ENCODE measurements around the gene PFKFB3.

PFKFB3 gene

GRCh38 chr10:6221192-6221940 lies 18.6 kb downstream of the PFKFB3 start:
- DNase-seq, result no peak

GRCh38 chr10:6221971-6222751 lies 19.4 kb downstream of the PFKFB3 start:
- DNase-seq, result no peak

GRCh38 chr10:6222755-6223154 lies 20.0 kb downstream of the PFKFB3 start:
- DNase-seq, result no peak

- no peak for DNase-seq
Observed at GRCh38 chr10:6223981-6224380, 21.2 kb downstream of the PFKFB3 start.

- DNase-seq, result no peak
Observed at GRCh38 chr10:6224781-6225180, 22.0 kb downstream of the PFKFB3 start.

- DNase-seq, result no peak
Observed at GRCh38 chr10:6225263-6225814, 22.6 kb downstream of the PFKFB3 start.

GRCh38 chr10:6226216-6226615 lies 23.5 kb downstream of the PFKFB3 start:
- no peak for DNase-seq

- no peak for DNase-seq
Observed at GRCh38 chr10:6227346-6227745, 24.6 kb downstream of the PFKFB3 start.

GRCh38 chr10:6228010-6228511 lies 25.3 kb downstream of the PFKFB3 start:
- no peak for DNase-seq

- no peak for DNase-seq
Observed at GRCh38 chr10:6228647-6229046, 25.9 kb downstream of the PFKFB3 start.

- no peak for DNase-seq
Observed at GRCh38 chr10:6229290-6229689, 26.6 kb downstream of the PFKFB3 start.

- DNase-seq, result no peak
Observed at GRCh38 chr10:6229746-6230145, 27.0 kb downstream of the PFKFB3 start.

GRCh38 chr10:6230315-6230714 lies 27.6 kb downstream of the PFKFB3 start:
- peak in 1 of 4 experiments; percentile 26 for DNase-seq

GRCh38 chr10:6231146-6231545 lies 28.4 kb downstream of the PFKFB3 start:
- DNase-seq, result no peak

GRCh38 chr10:6231730-6232129 lies 29.0 kb downstream of the PFKFB3 start:
- DNase-seq, result no peak

GRCh38 chr10:6232225-6232807 lies 29.6 kb downstream of the PFKFB3 start:
- DNase-seq, result no peak

- DNase-seq, result no peak
Observed at GRCh38 chr10:6232846-6233724, 30.4 kb downstream of the PFKFB3 start.

- DNase-seq, result no peak
Observed at GRCh38 chr10:6233725-6234277, 31.1 kb downstream of the PFKFB3 start.

- no peak for DNase-seq
Observed at GRCh38 chr10:6234371-6234770, 31.6 kb downstream of the PFKFB3 start.

GRCh38 chr10:6236349-6237198 lies 33.8 kb downstream of the PFKFB3 start:
- DNase-seq, result peak in 1 of 4 experiments; percentile 31

- peak in 1 of 4 experiments; percentile 20 for DNase-seq
Observed at GRCh38 chr10:6237199-6237530, 34.4 kb downstream of the PFKFB3 start.

Data from suppressor macrophage (primary cell).